Caco-2 (cell line): ENCODE measurements around the gene MN1. TPM values are rescaled to one million over a fixed set of nuclear protein-coding genes. Genes with fewer than 3 reads are reported as not detected.

Source experiments
- BruUV-seq: library from RNA; stranded (reverse); fragments of 400-500 nt; replicated peaks from 2 replicates; lab custom pipeline; 2021; lab: Mats Ljungman, UMichigan
- CTCF ChIA-PET: fragments of 300-600 bp; sonication (Branson Sonifier 250); formaldehyde crosslinking; loops from one replicate; lab custom pipeline; 2022; ENCODE audit warnings: antibody characterized with exemption; lab: Charles Lee
- POLR2A ChIA-PET: fragments of 300-600 bp; sonication (Branson Sonifier 250); formaldehyde crosslinking; loops from one replicate; lab custom pipeline; 2022; ENCODE audit warnings: antibody characterized with exemption; lab: Charles Lee
- DNase-seq, 2 experiments: peaks; one replicate each; pipeline versions ENCODE4 v3.0.0 to v3.0.0-alpha.2; 2020 to 2022
- H3K27me3 ChIP-seq: replicated peaks from 2 replicates; pipeline ENCODE4 v1.6.0; 2011; ENCODE audit warnings: low read length; ENCODE audit not compliant: control insufficient read depth, insufficient read depth
- H3K36me3 ChIP-seq: 2 replicates; pipeline ENCODE4 v1.5.1; 2011; ENCODE audit warnings: low read length; ENCODE audit not compliant: control insufficient read depth, insufficient read depth
- H3K4me1 ChIP-seq: fragments of 250-450 bp; sonication (Bioruptor Pico); 2 replicates; pipeline ENCODE4 v1.5.1; 2020; ENCODE audit warnings: mild to moderate bottlenecking
- H3K4me3 ChIP-seq: 2 replicates; pipeline ENCODE4 v1.5.1; 2011; ENCODE audit warnings: low read depth, mild to moderate bottlenecking, control low read depth, low read length
- H3K9me3 ChIP-seq: fragments of 250-450 bp; sonication (Bioruptor Pico); 2 replicates; pipeline ENCODE4 v1.5.1; 2020; ENCODE audit warnings: mild to moderate bottlenecking, moderate library complexity
- H3K27ac Mint-ChIP-seq: one replicate; pipeline ENCODE4 v1.8.0; 2022; ENCODE audit warnings: mixed read lengths; ENCODE audit not compliant: unreplicated experiment
- H3K27me3 Mint-ChIP-seq: one replicate; pipeline ENCODE4 v1.8.0; 2022; ENCODE audit warnings: mixed read lengths; ENCODE audit not compliant: insufficient read depth, unreplicated experiment
- H3K36me3 Mint-ChIP-seq: one replicate; pipeline ENCODE4 v1.8.0; 2022; ENCODE audit warnings: mild to moderate bottlenecking, mixed read lengths; ENCODE audit not compliant: insufficient read depth, unreplicated experiment
- H3K4me1 Mint-ChIP-seq: one replicate; pipeline ENCODE4 v1.8.0; 2022; ENCODE audit warnings: low read depth, mixed read lengths; ENCODE audit not compliant: unreplicated experiment
- H3K4me3 Mint-ChIP-seq: one replicate; pipeline ENCODE4 v1.8.0; 2022; ENCODE audit warnings: mild to moderate bottlenecking, moderate library complexity, mixed read lengths; ENCODE audit not compliant: unreplicated experiment
- H3K9me3 Mint-ChIP-seq: one replicate; pipeline ENCODE4 v1.8.0; 2022; ENCODE audit warnings: mixed read lengths; ENCODE audit not compliant: unreplicated experiment
- CTCF ChIP-seq, 2 experiments: fragments of 200-600 bp in 1 of 2; IDR thresholded peaks; 1 replicate in 1 of 2; 2 replicates in 1 of 2; pipeline versions ENCODE4 v1.5.1 to v1.8.0; 2011 to 2022; ENCODE audit warnings: antibody characterized with exemption in 1 of 2, control low read depth in 1 of 2, inconsistent platforms in 1 of 2, low read depth in 1 of 2, low read length in 1 of 2, mild to moderate bottlenecking in 1 of 2, moderate library complexity in 1 of 2; ENCODE audit not compliant: insufficient read depth in 1 of 2, severe bottlenecking in 1 of 2, unreplicated experiment in 1 of 2
- intact Hi-C: fragments of 100-400 bp; cut with micrococcal nuclease; formaldehyde crosslinking; loops from one replicate; pipeline ENCODE4 v1.10.0; 2022; ENCODE audit not compliant: unreplicated experiment
- total RNA-seq: library from RNA; stranded (reverse); gene quantifications from 2 replicates; pipeline ENCODE4 v1.2.3, GENCODE V29; 2022

The MN1 gene
- total RNA-seq, 1 experiment from 2014 or later, result 0.32 TPM

GRCh38 chr22:27780161-27780575 lies 21.4 kb downstream of the MN1 start:
- Histone ChIP-seq H3K4me3 (no peak overlapping the region), H3K9me3 (no peaks in the 10 kb centered on the region), H3K27me3 (no peaks in the 10 kb centered on the region), H3K36me3 (no peaks in the 10 kb centered on the region), H3K4me1 (no peaks in the 10 kb centered on the region)
- BruUV-seq, result no TSS peak
- no peaks in the 10 kb centered on the region for H3K9me3 Mint-ChIP-seq
- ChIA-PET CTCF (interaction anchor here (0.6 kb wide), 1 partner anchor 21 kb away, joined by 6 read pairs; no protein-coding TSS in a partner anchor), POLR2A (no interaction called here)
- H3K4me3 Mint-ChIP-seq, result no peak overlapping the region
- intact Hi-C loops, result no loop called here
- no peaks in the 10 kb centered on the region for H3K36me3 Mint-ChIP-seq
- H3K27me3 Mint-ChIP-seq, result no peaks in the 10 kb centered on the region
- TF ChIP-seq CTCF (IDR thresholded peaks at IDR 0.05; ENCODE audit: insufficient read depth in 1 of 2, low read depth in 1 of 2, low read length in 1 of 2, severe bottlenecking in 1 of 2, unreplicated experiment in 1 of 2), result no peak
- no peak overlapping the region for H3K27ac Mint-ChIP-seq
- DNase-seq, result no peak
- no peaks in the 10 kb centered on the region for H3K4me1 Mint-ChIP-seq

DNA sequence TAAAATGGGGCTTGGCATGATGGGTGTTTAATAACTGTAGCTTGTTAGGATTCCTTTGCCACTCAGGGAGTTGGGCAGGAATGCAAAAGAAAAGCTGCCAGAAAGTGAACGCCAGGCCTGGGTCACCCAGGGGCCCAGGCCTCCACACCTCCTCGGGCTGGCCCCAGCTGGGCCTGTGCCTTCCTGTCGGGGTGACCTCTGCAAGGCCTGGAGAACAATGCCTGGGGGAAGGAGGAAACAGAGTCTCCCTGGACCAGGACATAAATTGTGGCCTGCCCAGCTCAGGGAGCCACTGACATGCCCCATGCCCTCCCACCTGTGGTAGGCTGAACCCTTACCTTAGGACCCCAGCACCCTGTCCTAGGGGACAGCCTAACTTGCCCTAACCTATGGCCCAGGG lies 21.9 kb downstream of the MN1 start:
- Mint-ChIP-seq H3K27ac (no peak overlapping the region), H3K4me3 (no peak overlapping the region), H3K9me3 (no peaks in the 10 kb centered on the region), H3K36me3 (no peaks in the 10 kb centered on the region), H3K27me3 (no peaks in the 10 kb centered on the region), H3K4me1 (no peaks in the 10 kb centered on the region)
- DNase-seq, result no peak
- intact Hi-C loops, result no loop called here
- Histone ChIP-seq H3K36me3 (no peaks in the 10 kb centered on the region), H3K27me3 (no peaks in the 10 kb centered on the region), H3K9me3 (no peaks in the 10 kb centered on the region), H3K4me3 (no peak overlapping the region), H3K4me1 (no peaks in the 10 kb centered on the region)
- BruUV-seq, result no TSS peak
- POLR2A ChIA-PET, result no interaction called here
- no peak for TF ChIP-seq CTCF (IDR thresholded peaks at IDR 0.05; ENCODE audit: insufficient read depth in 1 of 2, low read depth in 1 of 2, low read length in 1 of 2, severe bottlenecking in 1 of 2, unreplicated experiment in 1 of 2)
- CTCF ChIA-PET, result interaction anchor here (0.6 kb wide), 1 partner anchor 21 kb away, joined by 6 read pairs; no protein-coding TSS in a partner anchor

- TF ChIP-seq CTCF (IDR thresholded peaks at IDR 0.05; ENCODE audit: insufficient read depth in 1 of 2, low read depth in 1 of 2, low read length in 1 of 2, severe bottlenecking in 1 of 2, unreplicated experiment in 1 of 2), result no peak
- Mint-ChIP-seq H3K4me1 (no peaks in the 10 kb centered on the region), H3K36me3 (no peaks in the 10 kb centered on the region), H3K27me3 (no peaks in the 10 kb centered on the region), H3K4me3 (no peak overlapping the region), H3K9me3 (no peaks in the 10 kb centered on the region), H3K27ac (no peak overlapping the region)
- Histone ChIP-seq H3K36me3 (no peaks in the 10 kb centered on the region), H3K4me3 (no peak overlapping the region), H3K27me3 (no peaks in the 10 kb centered on the region), H3K4me1 (no peaks in the 10 kb centered on the region), H3K9me3 (no peaks in the 10 kb centered on the region)
- no peak for DNase-seq
- ChIA-PET CTCF (no interaction called here), POLR2A (no interaction called here)
- no TSS peak for BruUV-seq
- intact Hi-C loops, result no loop called here
These were observed 23.1 kb downstream of the MN1 start for GRCh38 chr22:27778294-27779090.
